SK-N-SH (cell line): ENCODE data around the gene DCUN1D2. TPM values are rescaled to one million over a fixed set of nuclear protein-coding genes. Genes with fewer than 3 reads are reported as not detected.

ENCODE experiments used
- CTCF ChIA-PET: fragments of 300-600, 350-600 bp; formaldehyde crosslinking; extraction: SDS; loops from one replicate; lab custom pipeline; 2021; lab: Yijun Ruan, JAX
- POLR2A ChIA-PET: fragments of 350-600 bp; sonication (Branson Sonifier 250); formaldehyde crosslinking; extraction: SDS; loops from one replicate; lab custom pipeline; 2020; ENCODE audit warnings: antibody characterized with exemption, inconsistent platforms; lab: Yijun Ruan, JAX
- DNase-seq: peaks from one replicate; pipeline ENCODE4 v3.0.0; 2012
- H2AFZ ChIP-seq: fragments of 200-600 bp; sonication (generic); 2 replicates; pipeline ENCODE4 v1.8.1; 2016; ENCODE audit warnings: antibody characterized with exemption, mild to moderate bottlenecking, low read depth
- H3F3A ChIP-seq: fragments of 200-600 bp; sonication (generic); replicated peaks from 2 replicates; pipeline ENCODE3; 2016; ENCODE audit warnings: antibody characterized with exemption, mild to moderate bottlenecking; ENCODE audit not compliant: insufficient read depth
- H3K27ac ChIP-seq, 2 experiments: fragments of 200-500 bp in 1 of 2; fragments of 200-600 bp in 1 of 2; sonication (Bioruptor generic) in 1 of 2; sonication (generic), shearing (Covaris generic) in 1 of 2; 2 replicates each; pipeline versions ENCODE4 v1.5.1 to v1.6.1; 2014 to 2016; ENCODE audit warnings: low read depth in 2 of 2, inconsistent platforms in 1 of 2, low read length in 1 of 2, mild to moderate bottlenecking in 1 of 2, mixed read lengths in 1 of 2
- H3K27me3 ChIP-seq: fragments of 200-600 bp; sonication (generic), shearing (Covaris generic); 2 replicates; pipeline ENCODE4 v1.6.1; 2016; ENCODE audit warnings: mixed run types; ENCODE audit not compliant: insufficient read depth
- H3K36me3 ChIP-seq, 2 experiments: fragments of 200-500 bp in 1 of 2; fragments of 200-600 bp in 1 of 2; sonication (Bioruptor generic) in 1 of 2; sonication (generic) in 1 of 2; replicated peaks in 1 of 2; 2 replicates each; pipeline versions ENCODE3 to v1.5.1; 2014 to 2016; ENCODE audit warnings: low read length in 1 of 2, mild to moderate bottlenecking in 1 of 2; ENCODE audit not compliant: insufficient read depth in 2 of 2, control insufficient read depth in 1 of 2
- H3K4me1 ChIP-seq, 2 experiments: fragments of 200-500 bp in 1 of 2; fragments of 200-600 bp in 1 of 2; sonication (Bioruptor generic) in 1 of 2; sonication (generic), shearing (Covaris generic) in 1 of 2; 2 replicates each; pipeline versions ENCODE4 v1.5.1 to v1.6.1; 2014 to 2016; ENCODE audit warnings: low read depth in 1 of 2, low read length in 1 of 2, mixed run types in 1 of 2; ENCODE audit not compliant: insufficient read depth in 2 of 2, control insufficient read depth in 1 of 2
- H3K4me2 ChIP-seq: fragments of 200-600 bp; sonication (generic), shearing (Covaris generic); 2 replicates; pipeline ENCODE4 v1.6.1; 2017; ENCODE audit warnings: mixed run types
- H3K4me3 ChIP-seq, 2 experiments: fragments of 200-500 bp in 1 of 2; fragments of 200-600 bp in 1 of 2; sonication (Bioruptor generic) in 1 of 2; sonication (generic), shearing (Covaris generic) in 1 of 2; 2 replicates each; pipeline versions ENCODE4 v1.5.1 to v1.8.1; 2014 to 2016; ENCODE audit warnings: low read depth in 2 of 2, inconsistent platforms in 1 of 2, low read length in 1 of 2, mild to moderate bottlenecking in 1 of 2, mixed read lengths in 1 of 2, moderate library complexity in 1 of 2
- H3K79me2 ChIP-seq: fragments of 200-600 bp; sonication (generic); 2 replicates; pipeline ENCODE4 v1.8.1; 2017; ENCODE audit warnings: mild to moderate bottlenecking; ENCODE audit not compliant: insufficient read depth
- H3K9ac ChIP-seq: fragments of 200-600 bp; sonication (generic); 2 replicates; pipeline ENCODE4 v1.6.1; 2017; ENCODE audit warnings: mixed run types
- H3K9me2 ChIP-seq: fragments of 200-600 bp; sonication (generic); 2 replicates; pipeline ENCODE4 v1.6.1; 2017; ENCODE audit warnings: mixed run types
- H3K9me3 ChIP-seq: fragments of 200-600 bp; sonication (generic); 2 replicates; pipeline ENCODE4 v1.6.1; 2017; ENCODE audit warnings: mixed run types, mild to moderate bottlenecking, moderate library complexity
- H4K20me1 ChIP-seq: fragments of 200-600 bp; sonication (generic); 2 replicates; pipeline ENCODE4 v1.6.1; 2017; ENCODE audit warnings: mild to moderate bottlenecking, mixed run types; ENCODE audit not compliant: insufficient read depth
- ELF1 ChIP-seq: IDR thresholded peaks from 2 replicates; pipeline ENCODE4 v1.4.0; 2012
- EZH2phosphoT487 ChIP-seq: fragments of 200-600 bp; sonication (generic); IDR thresholded peaks from 2 replicates; pipeline ENCODE4 v1.6.1; 2017; ENCODE audit warnings: low read depth, mixed run types, mild to moderate bottlenecking, antibody characterized with exemption, moderate library complexity, borderline replicate concordance
- FOSL2 ChIP-seq: IDR thresholded peaks from 2 replicates; pipeline ENCODE4 v1.4.0; 2012; ENCODE audit warnings: low read depth, mild to moderate bottlenecking, moderate library complexity, borderline replicate concordance
- GABPA ChIP-seq: IDR thresholded peaks from 2 replicates; pipeline ENCODE4 v1.4.0; 2012; ENCODE audit warnings: low read depth, mild to moderate bottlenecking
- MXI1 ChIP-seq: IDR thresholded peaks from 2 replicates; pipeline ENCODE4 v1.6.1; 2012; ENCODE audit warnings: mild to moderate bottlenecking, low read depth, low read length, improper control_type of control experiment
- NFIC ChIP-seq: IDR thresholded peaks from 2 replicates; pipeline ENCODE4 v1.4.0; 2012; ENCODE audit warnings: borderline replicate concordance
- NRF1 ChIP-seq: IDR thresholded peaks from 2 replicates; pipeline ENCODE4 v1.6.1; 2012; ENCODE audit warnings: low read depth, mild to moderate bottlenecking, low read length
- POLR2AphosphoS5 ChIP-seq: IDR thresholded peaks from 2 replicates; pipeline ENCODE4 v1.6.1; 2012; ENCODE audit warnings: low read depth, low read length
- RAD21 ChIP-seq: IDR thresholded peaks from 2 replicates; pipeline ENCODE4 v1.6.1; 2012; ENCODE audit warnings: mild to moderate bottlenecking, low read length
- RCOR1 ChIP-seq: fragments of 150-350 bp; IDR thresholded peaks from 2 replicates; pipeline ENCODE4 v1.6.1; 2017; ENCODE audit warnings: antibody characterized with exemption, low read length
- RFX5 ChIP-seq: IDR thresholded peaks from 2 replicates; pipeline ENCODE4 v1.6.1; 2012; ENCODE audit warnings: mild to moderate bottlenecking, improper control_type of control experiment, low read length
- SMC3 ChIP-seq: IDR thresholded peaks from 2 replicates; pipeline ENCODE4 v1.6.1; 2012; ENCODE audit warnings: low read depth, low read length, improper control_type of control experiment
- TAF1 ChIP-seq: IDR thresholded peaks from 2 replicates; pipeline ENCODE4 v1.6.1; 2012; ENCODE audit warnings: low read depth, mild to moderate bottlenecking, low read length, moderate library complexity, borderline replicate concordance
- TEAD4 ChIP-seq: IDR thresholded peaks from 2 replicates; pipeline ENCODE4 v1.4.0; 2012; ENCODE audit warnings: mild to moderate bottlenecking, borderline replicate concordance; ENCODE audit not compliant: insufficient read depth
- WGBS: methylation state at CpG from one replicate; pipeline ENCODE4 v1.1.6; 2017; ENCODE audit warnings: low lambda C conversion rate; 5-methylcytosine and 5-hydroxymethylcytosine counted together
- polyA plus RNA-seq, 3 experiments: library from polyadenylated mRNA; depleted of rRNA; stranded (reverse); fragments of >200 nt; gene quantifications; 2 replicates each; pipeline ENCODE4 v1.2.3, GENCODE V29; 2012
- TF ChIP-seq, protein P1 (sequence below): fragments of 150-350 bp; IDR thresholded peaks from 2 replicates; pipeline ENCODE4 v1.6.1; 2017; ENCODE audit warnings: antibody characterized with exemption, low read length, low read depth, borderline replicate concordance
- TF ChIP-seq, protein P2 (sequence below): IDR thresholded peaks from 2 replicates; pipeline ENCODE4; 2012
- TF ChIP-seq, protein P3 (sequence below): IDR thresholded peaks from 2 replicates; pipeline ENCODE4 v1.4.0; 2012; ENCODE audit warnings: low read depth, borderline replicate concordance

The DCUN1D2 gene
- polyA plus RNA-seq, 1 of the 3 experiments (the other 2 are of a cell fraction), result 11.0 TPM

DNA sequence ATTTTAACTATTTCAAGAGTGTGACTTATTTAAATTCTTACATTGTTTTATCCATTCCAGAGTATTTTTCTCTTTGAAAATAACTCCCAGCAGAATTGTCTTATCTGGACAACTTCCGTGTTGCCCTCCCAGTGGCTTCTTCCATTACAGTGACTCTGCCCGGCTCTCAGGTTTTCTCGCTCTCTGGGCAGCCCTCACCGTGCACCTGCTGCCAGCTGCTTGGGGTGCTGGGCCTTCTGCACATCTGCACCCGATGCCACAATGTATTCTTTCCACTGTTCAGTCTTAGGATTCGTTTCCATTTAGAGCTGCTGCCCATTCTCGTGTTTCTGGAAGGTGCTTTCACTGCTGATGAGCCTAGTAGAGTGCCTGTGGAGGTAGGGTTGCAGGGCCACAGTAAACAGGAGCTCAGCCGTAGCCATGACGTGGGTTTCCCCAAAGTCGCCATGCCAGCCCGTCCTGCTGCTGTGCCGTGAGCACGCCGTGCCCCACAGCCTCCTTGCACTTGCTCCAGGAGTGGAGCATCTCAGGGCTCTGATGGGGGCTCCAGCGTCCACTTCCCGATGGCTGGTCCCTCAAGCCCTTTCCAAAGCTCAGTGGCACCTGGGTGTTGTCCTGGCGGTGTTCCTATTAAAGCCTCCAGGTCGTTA is 46.1 kb upstream of the DCUN1D2 start:
- 97% methylated on average over 13 of the region's 18 CpGs for WGBS
- Histone ChIP-seq H3K4me3 (no peak overlapping the region), H3K4me2 (no peak overlapping the region), H3K27ac (no peak overlapping the region), H2AFZ (no peak overlapping the region), H3K9me2 (no peaks in the 10 kb centered on the region), H3K9ac (no peak overlapping the region), H3K27me3 (no peaks in the 10 kb centered on the region), H3K79me2 (peaks cover 18% of the 10 kb centered on the region), H4K20me1 (peaks cover 47% of the 10 kb centered on the region), H3F3A (peaks cover 5% of the 10 kb centered on the region), H3K4me1 (peaks cover 0 to 35% of the 10 kb centered on the region in 2 experiments; a peak in 2 of 4 replicates), H3K36me3 (peaks cover 16 to 38% of the 10 kb centered on the region in 2 experiments), H3K9me3 (no peaks in the 10 kb centered on the region)
- DNase-seq, result no peak
- ChIA-PET CTCF (interaction anchor here (0.6 to 1.3 kb wide), 2 partner anchors 13 to 26 kb away, joined by 3 to 4 read pairs; no protein-coding TSS in a partner anchor), POLR2A (no interaction called here)
- TF ChIP-seq MXI1, result no peak
- TF ChIP-seq, protein P1, sequence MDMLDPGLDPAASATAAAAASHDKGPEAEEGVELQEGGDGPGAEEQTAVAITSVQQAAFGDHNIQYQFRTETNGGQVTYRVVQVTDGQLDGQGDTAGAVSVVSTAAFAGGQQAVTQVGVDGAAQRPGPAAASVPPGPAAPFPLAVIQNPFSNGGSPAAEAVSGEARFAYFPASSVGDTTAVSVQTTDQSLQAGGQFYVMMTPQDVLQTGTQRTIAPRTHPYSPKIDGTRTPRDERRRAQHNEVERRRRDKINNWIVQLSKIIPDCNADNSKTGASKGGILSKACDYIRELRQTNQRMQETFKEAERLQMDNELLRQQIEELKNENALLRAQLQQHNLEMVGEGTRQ, result no peak
- TF ChIP-seq RCOR1, result no peak
- TF ChIP-seq SMC3, result no peak
- no peak for TF ChIP-seq ELF1
- no peak for TF ChIP-seq RAD21
- no peak for TF ChIP-seq FOSL2
- TF ChIP-seq GABPA, result no peak
- TF ChIP-seq RFX5, result no peak
- no peak for TF ChIP-seq TAF1

DNA sequence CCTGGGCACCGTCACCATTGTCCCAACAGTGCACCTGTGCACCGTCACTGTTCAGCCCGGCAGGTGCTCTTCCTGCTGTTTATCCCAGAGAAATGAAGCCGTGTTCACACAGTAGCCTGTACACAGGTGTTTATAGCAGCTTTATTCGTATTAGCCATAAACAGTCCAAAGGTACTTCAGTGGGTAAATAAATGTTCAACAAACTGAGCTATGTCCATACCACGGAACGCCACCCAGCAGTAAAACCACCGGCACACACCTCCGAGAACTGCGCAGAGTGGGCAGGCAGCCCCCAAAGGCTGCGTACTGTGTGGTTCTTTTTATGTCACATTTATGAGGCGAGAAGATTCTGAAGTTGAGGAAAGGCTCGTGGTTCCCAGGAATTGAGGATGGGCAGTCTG is 44.9 kb upstream of the DCUN1D2 start:
- TF ChIP-seq, protein P2, sequence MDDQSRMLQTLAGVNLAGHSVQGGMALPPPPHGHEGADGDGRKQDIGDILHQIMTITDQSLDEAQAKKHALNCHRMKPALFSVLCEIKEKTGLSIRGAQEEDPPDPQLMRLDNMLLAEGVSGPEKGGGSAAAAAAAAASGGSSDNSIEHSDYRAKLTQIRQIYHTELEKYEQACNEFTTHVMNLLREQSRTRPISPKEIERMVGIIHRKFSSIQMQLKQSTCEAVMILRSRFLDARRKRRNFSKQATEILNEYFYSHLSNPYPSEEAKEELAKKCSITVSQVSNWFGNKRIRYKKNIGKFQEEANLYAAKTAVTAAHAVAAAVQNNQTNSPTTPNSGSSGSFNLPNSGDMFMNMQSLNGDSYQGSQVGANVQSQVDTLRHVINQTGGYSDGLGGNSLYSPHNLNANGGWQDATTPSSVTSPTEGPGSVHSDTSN, result no peak
- TF ChIP-seq NFIC (no peak), MXI1 (no peak), RAD21 (no peak), NRF1 (no peak), POLR2AphosphoS5 (no peak), ELF1 (no peak), EZH2phosphoT487 (no peak), SMC3 (no peak), TEAD4 (no peak)
- TF ChIP-seq, protein P3, sequence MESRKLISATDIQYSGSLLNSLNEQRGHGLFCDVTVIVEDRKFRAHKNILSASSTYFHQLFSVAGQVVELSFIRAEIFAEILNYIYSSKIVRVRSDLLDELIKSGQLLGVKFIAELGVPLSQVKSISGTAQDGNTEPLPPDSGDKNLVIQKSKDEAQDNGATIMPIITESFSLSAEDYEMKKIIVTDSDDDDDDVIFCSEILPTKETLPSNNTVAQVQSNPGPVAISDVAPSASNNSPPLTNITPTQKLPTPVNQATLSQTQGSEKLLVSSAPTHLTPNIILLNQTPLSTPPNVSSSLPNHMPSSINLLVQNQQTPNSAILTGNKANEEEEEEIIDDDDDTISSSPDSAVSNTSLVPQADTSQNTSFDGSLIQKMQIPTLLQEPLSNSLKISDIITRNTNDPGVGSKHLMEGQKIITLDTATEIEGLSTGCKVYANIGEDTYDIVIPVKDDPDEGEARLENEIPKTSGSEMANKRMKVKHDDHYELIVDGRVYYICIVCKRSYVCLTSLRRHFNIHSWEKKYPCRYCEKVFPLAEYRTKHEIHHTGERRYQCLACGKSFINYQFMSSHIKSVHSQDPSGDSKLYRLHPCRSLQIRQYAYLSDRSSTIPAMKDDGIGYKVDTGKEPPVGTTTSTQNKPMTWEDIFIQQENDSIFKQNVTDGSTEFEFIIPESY, result no peak
- TF ChIP-seq, all 33 proteins: peak for 0
- 97% methylated on average over 13 of the region's 13 CpGs for WGBS

More for the DNA sequence above, 44.9 kb upstream of the DCUN1D2 start:
- CTCF ChIA-PET, result no interaction called here
- Histone ChIP-seq H3K9me3 (no peaks in the 10 kb centered on the region), H3K4me1 (peaks cover 0 to 35% of the 10 kb centered on the region in 2 experiments; a peak in 2 of 4 replicates), H3K36me3 (peaks cover 24 to 43% of the 10 kb centered on the region in 2 experiments), H3K4me3 (no peak overlapping the region), H3K9me2 (no peaks in the 10 kb centered on the region), H4K20me1 (peaks cover 43% of the 10 kb centered on the region), H3K27ac (no peak overlapping the region), H3K27me3 (no peaks in the 10 kb centered on the region), H3K9ac (no peak overlapping the region), H3F3A (peaks cover 5% of the 10 kb centered on the region), H3K79me2 (peaks cover 12% of the 10 kb centered on the region), H3K4me2 (no peak overlapping the region), H2AFZ (no peak overlapping the region)
- DNase-seq, result no peak
- POLR2A ChIA-PET, result interaction anchor here (1.1 kb wide), 1 partner anchor 9 kb away, joined by 4 read pairs; no protein-coding TSS in a partner anchor
